ENCODE data around the gene TEPSIN.
"Not testable (repeated sequence)": the region's sequence is repeated elsewhere in the genome, so short reads cannot be mapped to it uniquely, and the experiment has no call there.

The TEPSIN gene

GRCh38 chr17:81235822-81236740, 2.8 kb downstream of the TEPSIN start:
- no peak for DNase-seq

DNA sequence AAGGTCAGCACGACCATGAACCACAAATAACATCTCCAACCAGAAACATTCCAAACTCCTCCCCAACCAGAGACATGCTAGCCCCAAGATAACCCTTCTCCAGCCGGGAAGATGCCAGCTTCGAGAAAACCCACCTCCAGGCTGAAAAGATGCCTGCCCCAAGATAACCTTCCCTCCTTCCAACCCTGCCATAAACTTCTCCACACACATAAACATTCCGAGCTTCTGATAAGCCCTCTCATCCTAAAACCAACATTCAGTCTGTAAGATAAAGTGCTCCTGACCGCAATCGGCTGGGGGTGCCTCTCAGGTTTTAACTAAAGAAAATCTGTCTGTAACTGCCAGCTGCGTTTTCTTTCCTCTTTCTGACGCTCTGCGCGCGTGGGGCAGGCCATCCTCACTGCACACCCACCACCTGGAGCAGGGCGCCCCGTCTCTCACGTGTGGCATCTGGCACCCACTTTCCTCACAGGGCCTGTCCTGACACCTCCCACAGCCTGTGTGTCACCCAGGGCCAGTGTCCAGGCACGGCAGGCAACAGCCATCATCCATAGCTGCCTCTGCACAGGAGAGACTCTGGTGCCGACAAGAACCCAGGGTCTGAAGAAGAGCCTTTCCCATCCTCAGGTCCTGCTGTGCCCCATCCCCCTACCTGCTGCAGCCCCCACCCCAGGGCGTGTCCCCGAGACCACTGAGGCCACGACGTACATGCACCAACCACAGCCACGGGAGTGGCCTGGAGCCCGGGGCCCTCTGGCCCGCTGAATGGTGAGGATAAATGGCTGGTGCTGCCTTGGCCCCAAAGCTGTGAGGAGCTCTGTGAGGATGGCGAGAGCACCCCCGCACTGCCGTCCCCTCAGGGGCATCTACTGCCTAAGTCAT, 3.7 kb downstream of the TEPSIN start:
- DNase-seq, result no peak

- DNase-seq, result no peak
These were observed 4.4 kb downstream of the TEPSIN start for GRCh38 chr17:81234506-81234855.

DNA sequence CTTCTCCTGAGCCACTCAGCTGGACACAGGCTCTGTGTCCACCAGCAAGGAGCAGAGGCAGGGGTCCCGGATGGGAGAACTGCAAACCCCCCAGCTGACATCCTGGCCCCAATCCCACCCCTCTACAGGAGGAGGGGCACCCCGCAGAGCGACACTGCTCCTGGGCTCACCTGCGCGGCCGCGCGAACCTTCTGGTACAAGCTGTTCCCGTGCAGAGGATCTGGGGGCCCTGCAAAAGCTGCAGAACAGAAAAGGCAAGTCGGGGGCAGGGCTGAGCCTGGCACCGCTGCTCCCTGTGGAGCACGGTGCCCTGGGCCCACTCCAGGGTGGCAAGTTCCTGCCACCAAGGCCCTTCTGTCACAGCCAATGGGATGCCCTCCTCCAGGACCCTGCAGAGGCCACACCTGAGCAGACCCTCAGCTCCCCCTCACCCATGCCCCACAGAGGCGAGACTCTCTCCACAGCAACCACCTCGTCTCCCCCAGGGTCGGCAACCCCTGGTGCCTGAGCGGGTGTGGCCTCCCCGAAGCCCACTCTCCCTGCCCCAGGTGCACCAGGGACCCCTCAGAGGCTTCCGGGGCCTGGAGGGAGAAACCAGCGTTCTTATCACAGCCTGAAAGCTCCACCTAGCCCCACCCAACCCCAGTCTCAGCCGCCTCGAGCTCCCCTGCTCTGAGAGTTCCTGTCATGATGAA, 4.9 kb downstream of the TEPSIN start:
- no peak for DNase-seq

DNA sequence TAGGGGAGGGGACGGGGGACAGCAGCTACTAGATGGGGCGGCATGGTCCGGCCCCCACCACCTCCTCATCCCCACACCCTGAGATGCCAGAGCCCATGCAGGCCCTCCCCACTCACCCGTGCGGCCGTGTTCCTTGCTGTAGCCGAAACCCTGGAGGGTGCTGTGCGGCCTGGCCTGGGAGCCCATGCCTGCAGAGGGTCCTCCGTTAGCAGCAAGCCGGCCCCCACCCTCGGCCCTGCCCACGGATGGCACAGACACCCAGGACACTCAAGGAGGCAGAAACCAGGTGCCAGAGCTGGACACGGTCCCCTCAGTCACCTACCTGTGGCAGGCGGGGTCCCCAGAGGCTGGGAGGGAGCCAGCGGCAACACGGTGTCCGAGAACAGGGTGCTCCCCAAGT, 5.5 kb downstream of the TEPSIN start:
- no peak for DNase-seq

DNA sequence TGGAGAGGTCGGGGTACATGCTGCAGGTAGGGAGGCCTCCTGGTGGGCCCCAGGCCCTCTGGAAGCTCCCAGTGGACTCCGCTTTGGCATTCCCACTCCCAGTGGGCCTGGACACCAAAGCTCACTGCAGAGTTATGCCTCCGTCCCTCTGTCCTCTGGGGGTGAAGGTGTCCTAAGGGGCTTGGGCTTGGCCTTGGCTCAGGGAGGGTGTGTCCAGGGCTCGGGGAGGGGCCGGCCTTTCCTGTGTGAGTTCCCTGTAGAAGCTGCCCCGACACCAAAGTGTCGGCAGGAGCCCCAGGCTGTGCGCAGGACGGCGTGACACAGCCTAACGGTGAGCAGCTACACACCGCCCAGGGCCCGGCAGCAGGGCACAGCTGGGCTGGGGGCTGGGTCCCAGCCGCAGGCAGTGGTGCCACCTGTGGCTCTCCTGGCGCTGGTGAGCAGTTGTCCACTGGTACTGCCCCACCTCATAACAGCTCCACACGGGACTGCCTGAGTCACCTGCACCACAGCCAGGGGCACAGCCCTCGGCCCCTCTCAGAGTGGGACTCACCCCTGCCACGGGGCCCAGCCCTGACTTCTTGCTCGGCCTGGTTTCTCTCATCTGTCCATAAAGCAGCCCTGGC, 6.1 kb downstream of the TEPSIN start:
- DNase-seq, result no peak

DNA sequence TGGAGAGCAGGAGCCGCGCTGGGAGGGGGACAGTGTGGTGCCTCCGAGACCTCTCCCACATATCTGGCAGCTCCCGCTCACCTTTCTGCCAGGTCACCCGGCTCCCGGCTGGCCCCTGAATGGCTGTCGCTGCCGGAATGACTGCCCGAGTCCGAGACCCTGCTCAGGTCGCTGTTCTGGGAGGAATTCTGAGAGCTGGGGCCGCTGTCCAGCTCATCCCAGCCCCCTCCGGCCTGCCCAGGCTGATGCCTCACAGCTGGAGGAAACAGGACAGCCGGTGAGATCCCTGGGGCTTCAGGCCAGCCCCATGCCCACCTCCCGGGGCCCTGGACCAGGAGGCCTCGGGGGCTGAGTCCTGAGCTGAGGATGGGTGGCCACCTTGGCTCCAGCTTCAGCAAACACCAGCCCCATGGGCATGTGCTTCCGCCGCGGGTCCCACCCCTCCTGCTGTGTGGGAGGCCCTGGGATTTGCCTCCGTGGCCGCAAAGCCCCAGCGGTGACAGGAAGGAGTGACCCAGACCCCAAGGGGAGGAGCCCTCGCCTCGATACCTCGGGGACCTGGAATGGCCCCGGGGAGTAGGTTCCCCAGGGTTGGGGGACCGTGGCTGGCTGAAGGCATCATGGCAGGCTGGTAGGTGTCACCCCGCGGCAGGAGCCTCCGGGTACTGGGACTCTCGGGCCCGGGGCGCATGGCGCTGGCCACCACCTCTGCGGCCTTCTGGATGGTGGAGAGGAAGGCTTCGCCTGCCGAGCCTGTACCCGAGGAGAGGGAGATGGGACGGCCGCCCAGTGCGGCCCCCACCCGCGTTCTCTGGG, 6.9 kb downstream of the TEPSIN start:
- DNase-seq, result no peak

DNA sequence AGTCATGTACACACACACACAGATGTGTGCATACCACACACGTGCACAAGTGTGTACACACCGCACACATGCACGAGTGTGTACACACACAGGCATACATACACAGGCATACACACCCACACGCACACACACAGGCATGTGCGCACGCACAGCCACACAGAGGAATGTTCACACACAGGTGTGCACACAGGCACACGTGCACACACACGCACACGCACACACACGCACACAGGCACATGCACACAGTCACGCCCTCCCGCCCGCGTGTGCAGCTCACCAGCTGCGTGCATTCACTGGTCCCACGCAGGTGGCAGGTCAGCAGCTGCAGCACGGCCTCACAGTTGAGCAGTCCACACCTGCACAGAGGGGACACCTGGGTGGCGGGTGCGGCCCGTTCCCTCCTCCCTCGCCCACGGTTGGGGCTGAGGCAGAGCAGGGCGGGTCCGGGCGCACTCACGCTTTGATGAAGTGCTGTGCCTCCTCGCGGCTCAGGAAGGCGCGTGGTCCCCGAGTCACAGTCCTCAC, 7.7 kb downstream of the TEPSIN start:
- DNase-seq, result no peak

DNA sequence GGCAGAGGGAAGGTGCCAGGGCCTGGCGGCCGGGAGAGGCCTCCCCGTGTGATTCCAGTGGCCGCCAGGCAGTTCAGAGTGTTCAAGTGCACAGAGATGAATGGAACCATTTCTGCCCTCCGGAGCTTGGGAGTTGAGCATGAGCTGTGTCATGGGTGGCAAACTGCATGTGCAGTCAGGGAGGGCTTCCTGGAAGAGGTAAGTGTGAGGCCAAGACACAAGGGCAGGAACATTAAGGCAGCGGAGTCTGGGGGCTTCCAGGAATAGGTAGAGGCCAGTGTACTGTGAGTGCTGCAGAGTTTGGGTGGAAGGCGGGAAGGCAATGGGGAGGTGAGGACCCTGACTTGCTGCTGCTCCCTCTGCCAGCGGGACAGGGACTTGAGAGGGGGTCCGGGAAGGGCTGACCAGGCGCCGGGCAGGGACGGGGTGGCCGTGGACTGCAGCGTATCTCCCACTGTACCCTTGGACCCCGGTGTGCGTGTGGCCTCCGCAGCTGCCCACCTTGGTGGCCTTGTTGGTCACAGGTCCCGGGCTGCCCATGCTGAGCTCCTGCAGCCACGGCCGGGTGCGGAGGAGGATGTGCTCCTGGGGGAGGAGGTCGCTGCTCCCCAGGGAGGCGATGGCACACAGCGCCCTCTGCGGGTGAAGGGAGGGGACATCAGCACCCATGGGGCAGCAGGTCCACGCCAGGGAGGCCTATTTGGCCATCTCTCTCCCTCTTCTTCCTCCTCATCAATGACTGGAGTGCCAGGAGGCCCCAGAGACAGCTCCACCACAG, 8.6 kb downstream of the TEPSIN start:
- DNase-seq, result no peak

DNA sequence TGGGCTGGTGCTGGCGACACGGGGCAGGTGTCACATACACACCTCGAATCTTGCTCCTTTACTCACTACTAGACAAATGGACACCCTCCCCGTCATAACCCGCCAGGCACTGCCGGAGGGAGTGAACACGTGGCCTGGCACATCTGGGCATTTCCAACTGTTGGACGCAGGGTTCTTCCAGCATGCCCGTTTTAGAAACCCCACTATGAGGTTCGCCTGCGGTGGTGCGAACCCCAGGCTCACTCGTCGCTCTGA, 9.3 kb downstream of the TEPSIN start:
- DNase-seq, result no peak

DNA sequence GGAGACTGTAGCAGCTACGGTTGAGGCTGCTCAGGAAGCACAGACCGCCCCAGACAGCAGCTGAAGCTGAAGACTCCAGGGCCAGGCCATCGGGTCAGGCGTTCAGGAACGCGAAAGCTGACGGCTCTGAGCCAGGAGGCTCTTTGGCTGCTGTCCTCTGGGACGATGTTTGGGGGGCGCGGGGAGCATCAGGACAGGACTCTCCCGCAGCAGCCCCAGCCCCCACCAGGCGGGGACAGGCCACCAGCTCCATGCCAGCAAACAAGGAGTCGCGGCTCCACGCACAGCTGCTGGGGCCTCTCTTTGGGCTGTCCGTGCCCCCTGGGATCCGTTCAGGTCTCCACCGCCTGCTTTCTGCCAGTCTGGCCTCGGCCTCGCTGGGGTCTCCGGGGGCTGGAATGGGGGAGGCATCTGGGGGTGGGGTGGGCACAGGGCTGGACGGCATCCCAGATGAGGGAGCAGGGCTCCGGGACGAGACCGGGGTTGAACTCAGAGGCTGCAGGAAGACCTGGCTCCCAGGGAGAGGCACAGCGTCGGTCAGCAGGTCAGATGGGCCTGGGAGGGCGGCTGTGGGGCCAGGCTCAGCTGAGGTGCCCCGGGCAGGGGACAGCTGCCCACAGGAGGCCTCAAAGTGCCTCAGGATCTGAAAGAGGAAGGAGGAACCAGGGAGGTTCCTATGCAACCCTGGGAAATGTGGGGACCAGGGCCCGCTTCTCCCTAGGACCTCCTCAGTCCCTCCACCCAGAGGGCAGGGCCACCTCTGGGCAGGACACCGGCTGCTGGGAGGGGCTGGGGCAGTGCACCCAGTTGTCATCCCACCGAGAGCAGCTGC, 9.8 kb downstream of the TEPSIN start:
- no peak for DNase-seq

DNA sequence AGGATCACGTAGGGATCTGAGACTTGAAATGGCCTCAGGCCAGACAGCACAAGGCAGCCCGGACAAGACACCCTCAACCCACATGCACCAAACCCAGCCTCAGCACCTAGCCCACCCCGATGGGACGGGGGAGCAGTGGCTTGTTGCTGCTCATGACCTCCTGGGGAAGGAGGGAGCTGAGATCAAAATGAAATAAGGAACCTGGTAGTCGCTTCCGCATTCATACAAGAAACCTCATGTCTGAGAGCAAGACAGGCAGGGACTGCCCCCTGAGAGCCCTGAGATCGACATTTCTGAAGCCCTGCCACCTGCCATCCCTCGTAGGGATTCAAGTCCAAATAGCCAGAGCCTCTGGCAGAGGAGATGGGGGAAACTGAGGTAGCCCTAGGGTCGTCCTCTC, 10.4 kb downstream of the TEPSIN start:
- no peak for DNase-seq

GRCh38 chr17:81227630-81228029, 11.2 kb downstream of the TEPSIN start:
- not testable (repeated sequence) for DNase-seq

- no peak for DNase-seq
These were observed 15.1 kb downstream of the TEPSIN start for GRCh38 chr17:81223762-81224130.

GRCh38 chr17:81222906-81223761, 15.7 kb downstream of the TEPSIN start, which contains the start of gene CEP131:
Gene CEP131 (minus strand): TSS chr17:81222965. CDS start chr17:81220056, 2,909 bp downstream.
- DNase-seq, result peak; percentile 99

DNA sequence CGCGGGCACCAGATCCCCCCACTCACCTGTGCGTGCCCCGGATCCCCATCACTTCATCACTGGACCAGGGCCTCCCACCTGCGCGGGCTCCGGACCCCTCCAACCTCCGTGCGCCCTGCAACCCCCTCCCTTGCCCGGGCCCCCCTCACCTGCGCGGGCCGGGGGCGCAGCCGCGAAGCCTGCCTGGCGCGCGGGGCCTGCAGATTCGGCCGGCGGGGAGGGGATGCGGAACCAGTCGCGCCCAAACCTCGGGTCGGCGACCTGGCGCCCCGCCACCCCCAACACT, 16.3 kb downstream of the TEPSIN start:
- DNase-seq, result no peak

DNA sequence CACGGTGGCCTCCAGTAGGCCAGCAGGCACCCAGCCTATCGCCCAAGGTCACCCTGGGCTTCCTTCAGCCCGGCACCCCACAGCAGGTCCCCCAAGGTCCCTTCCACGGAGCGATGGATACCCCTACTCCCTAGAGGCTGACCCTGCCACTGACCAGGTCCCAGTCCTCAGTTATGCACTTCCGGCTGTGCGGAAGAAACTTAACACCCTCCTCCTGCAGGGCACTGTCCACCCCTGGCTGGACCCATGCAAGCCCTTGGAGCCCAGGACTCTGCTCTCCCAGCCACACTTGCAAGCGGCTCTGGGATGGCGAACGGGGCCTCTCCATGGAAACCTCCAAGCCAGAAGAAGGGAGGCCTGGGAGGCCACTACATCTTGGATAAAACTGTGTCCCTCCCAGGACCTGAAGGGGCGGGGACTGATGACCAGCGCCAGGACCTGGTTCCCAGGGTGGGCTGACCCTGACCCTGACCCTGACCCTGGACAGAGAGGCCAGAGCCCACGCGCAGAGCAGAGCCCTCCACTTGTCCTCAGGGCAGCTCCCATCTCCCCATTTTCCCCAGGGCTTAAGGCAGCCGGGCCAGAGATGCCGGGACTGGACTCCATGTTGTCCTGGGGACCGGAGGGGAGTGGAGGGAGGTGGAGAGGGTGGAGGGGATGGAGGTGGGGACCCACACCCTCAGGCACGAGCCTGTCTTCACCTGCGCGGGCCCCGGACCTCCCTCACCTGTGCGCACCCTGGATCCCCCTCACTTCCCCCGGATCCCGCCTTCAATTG, 16.8 kb downstream of the TEPSIN start:
- DNase-seq, result no peak

DNA sequence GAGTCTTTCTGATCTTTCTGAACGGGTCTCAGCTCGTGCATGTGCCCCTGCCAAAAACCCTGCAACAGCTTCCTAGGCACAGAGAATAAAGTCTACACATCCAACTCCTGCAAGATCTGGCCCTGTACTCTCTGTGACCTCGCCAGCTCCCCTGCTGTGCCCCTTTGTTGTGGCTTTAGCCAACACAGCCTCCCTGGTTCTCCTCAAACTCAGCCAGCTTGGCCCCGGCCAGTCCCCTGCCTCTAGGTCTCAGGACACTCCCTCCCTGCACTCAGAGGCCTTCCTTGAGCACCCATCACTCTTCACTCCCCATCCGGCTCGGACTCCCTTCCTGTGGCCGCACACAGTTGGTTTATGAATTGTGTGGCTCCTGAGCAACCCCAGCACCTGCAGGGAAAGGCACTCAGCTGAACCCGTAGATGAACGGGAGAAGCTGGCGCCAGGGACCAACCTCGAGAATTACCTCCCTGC, 17.4 kb downstream of the TEPSIN start:
- no peak for DNase-seq
